Right lobe of liver (tissue), 4 donors: Measurements from ENCODE around the gene MS4A7.

Experiments
- POLR2A ChIP-seq: fragments of 450-650 bp; IDR thresholded peaks from one replicate; pipeline ENCODE4 v1.6.1; 2017; ENCODE audit warnings: antibody characterized with exemption, mild to moderate bottlenecking
- TF ChIP-seq, protein P1 (sequence below), 4 donors: fragments of 200-600 bp in 3 of 4; fragments of 450-650 bp in 1 of 4; IDR thresholded peaks; one replicate each; pipeline versions ENCODE4 v1.5.1 to v1.8.0; 2016 to 2022; ENCODE audit warnings: antibody characterized with exemption in 4 of 4, mild to moderate bottlenecking in 2 of 4
- donor health status: DM: no; HTN: no; CAD: no.
- donor health status: DM: no; HTN: no; CAD: no.
- donor health status: DM: no; HTN: yes; CAD: no.

- TF ChIP-seq, protein P1, sequence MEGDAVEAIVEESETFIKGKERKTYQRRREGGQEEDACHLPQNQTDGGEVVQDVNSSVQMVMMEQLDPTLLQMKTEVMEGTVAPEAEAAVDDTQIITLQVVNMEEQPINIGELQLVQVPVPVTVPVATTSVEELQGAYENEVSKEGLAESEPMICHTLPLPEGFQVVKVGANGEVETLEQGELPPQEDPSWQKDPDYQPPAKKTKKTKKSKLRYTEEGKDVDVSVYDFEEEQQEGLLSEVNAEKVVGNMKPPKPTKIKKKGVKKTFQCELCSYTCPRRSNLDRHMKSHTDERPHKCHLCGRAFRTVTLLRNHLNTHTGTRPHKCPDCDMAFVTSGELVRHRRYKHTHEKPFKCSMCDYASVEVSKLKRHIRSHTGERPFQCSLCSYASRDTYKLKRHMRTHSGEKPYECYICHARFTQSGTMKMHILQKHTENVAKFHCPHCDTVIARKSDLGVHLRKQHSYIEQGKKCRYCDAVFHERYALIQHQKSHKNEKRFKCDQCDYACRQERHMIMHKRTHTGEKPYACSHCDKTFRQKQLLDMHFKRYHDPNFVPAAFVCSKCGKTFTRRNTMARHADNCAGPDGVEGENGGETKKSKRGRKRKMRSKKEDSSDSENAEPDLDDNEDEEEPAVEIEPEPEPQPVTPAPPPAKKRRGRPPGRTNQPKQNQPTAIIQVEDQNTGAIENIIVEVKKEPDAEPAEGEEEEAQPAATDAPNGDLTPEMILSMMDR (IDR thresholded peaks at IDR 0.05), result no peak
- TF ChIP-seq POLR2A, result no peak
These were observed 14.0 kb downstream of the MS4A7 start for GRCh38 chr11:60392361-60392760.
